ENCODE data around the gene DGKQ. TPM values are rescaled to one million over a fixed set of nuclear protein-coding genes. Genes with fewer than 3 reads are reported as not detected.

Gene DGKQ
- total RNA-seq, 2 donors from 2014 or later, result 39.4 to 68.2 TPM

- Histone ChIP-seq H3K9me3 (no peaks in the 10 kb centered on the region), H3K9ac (ENCODE audit: low read depth in 2 of 2, low read length in 2 of 2) (no peak overlapping the region), H3K4me3 (no peak overlapping the region), H3K27me3 (no peaks in the 10 kb centered on the region), H3K27ac (no peak overlapping the region), H3K36me3 (no peaks in the 10 kb centered on the region), H3K4me1 (no peaks in the 10 kb centered on the region)
- DNase-seq, result peak; percentile 10
- TF ChIP-seq CTCF (IDR thresholded peaks at IDR 0.05), result no peak
- intact Hi-C loops (cut with DNase I), result no loop called here
Observed at GRCh38 chr4:954211-955020, 19.0 kb downstream of the DGKQ start.

GRCh38 chr4:953574-953915 is 19.8 kb downstream of the DGKQ start:
- Histone ChIP-seq H3K9ac (ENCODE audit: low read depth in 2 of 2, low read length in 2 of 2) (no peak overlapping the region), H3K4me1 (no peaks in the 10 kb centered on the region), H3K36me3 (no peaks in the 10 kb centered on the region), H3K4me3 (no peak overlapping the region), H3K27ac (no peak overlapping the region), H3K9me3 (no peaks in the 10 kb centered on the region), H3K27me3 (no peaks in the 10 kb centered on the region)
- peak; percentile 12 for DNase-seq
- intact Hi-C loops (cut with DNase I), result no loop called here
- TF ChIP-seq CTCF (IDR thresholded peaks at IDR 0.05), result no peak

- TF ChIP-seq CTCF (IDR thresholded peaks at IDR 0.05), result no peak
- Histone ChIP-seq H3K9me3 (no peaks in the 10 kb centered on the region), H3K4me3 (no peak overlapping the region), H3K9ac (ENCODE audit: low read depth in 2 of 2, low read length in 2 of 2) (no peak overlapping the region), H3K4me1 (no peaks in the 10 kb centered on the region), H3K36me3 (no peaks in the 10 kb centered on the region), H3K27ac (no peak overlapping the region), H3K27me3 (no peaks in the 10 kb centered on the region)
- DNase-seq, result peak; percentile 15
- intact Hi-C loops (cut with DNase I), result no loop called here
Observed at GRCh38 chr4:952881-953573, 20.3 kb downstream of the DGKQ start.

GRCh38 chr4:951594-952468 is 21.5 kb downstream of the DGKQ start:
- Histone ChIP-seq H3K9me3 (no peaks in the 10 kb centered on the region), H3K27ac (no peak overlapping the region), H3K4me1 (no peaks in the 10 kb centered on the region), H3K36me3 (no peaks in the 10 kb centered on the region), H3K4me3 (no peak overlapping the region), H3K9ac (ENCODE audit: low read depth in 2 of 2, low read length in 2 of 2) (no peak overlapping the region), H3K27me3 (no peaks in the 10 kb centered on the region)
- intact Hi-C loops (cut with DNase I), result no loop called here
- peak; percentile 14 for DNase-seq
- TF ChIP-seq CTCF (IDR thresholded peaks at IDR 0.05), result no peak

GRCh38 chr4:951186-951585 is 22.2 kb downstream of the DGKQ start:
- no peaks in the 10 kb centered on the region for H3K36me3 ChIP-seq

More at GRCh38 chr4:951186-951585, 22.2 kb downstream of the DGKQ start:
- H3K9ac ChIP-seq (ENCODE audit: low read depth in 2 of 2, low read length in 2 of 2), result no peak overlapping the region
- no peaks in the 10 kb centered on the region for H3K27me3 ChIP-seq
- H3K9me3 ChIP-seq, result no peaks in the 10 kb centered on the region
- TF ChIP-seq CTCF (IDR thresholded peaks at IDR 0.05), result no peak
- intact Hi-C loops (cut with DNase I), result no loop called here
- H3K27ac ChIP-seq, result no peak overlapping the region
- no peak for DNase-seq
- H3K4me1 ChIP-seq, result no peaks in the 10 kb centered on the region
- no peak overlapping the region for H3K4me3 ChIP-seq

Measured in colonic mucosa (tissue), 4 donors.